ENCODE measurements around the gene BPHL.

Gene BPHL

GRCh38 chr6:3157131-3157933, 38.8 kb downstream of the BPHL start, which contains the start of gene TUBB2A:
Gene TUBB2A (minus strand): TSS chr6:3157544. CDS start chr6:3157463, 81 bp downstream.
- H3K4me3 ChIP-seq (ENCODE audit: low read depth, low read length), result peak within 1 kb of the TSS; percentile 68
- TF ChIP-seq CTCF (IDR thresholded peaks at IDR 0.05; ENCODE audit: control insufficient read depth, extremely low read depth, insufficient read depth), result peak; percentile 44
- no peak for DNase-seq (ENCODE audit: low read depth)

GRCh38 chr6:3159805-3160781, 41.6 kb downstream of the BPHL start:
- no peak overlapping the region for H3K4me3 ChIP-seq (ENCODE audit: low read depth, low read length)
- DNase-seq (ENCODE audit: low read depth), result no peak
- TF ChIP-seq CTCF (IDR thresholded peaks at IDR 0.05; ENCODE audit: control insufficient read depth, extremely low read depth, insufficient read depth), result no peak

GRCh38 chr6:3162067-3162497, 43.6 kb downstream of the BPHL start:
- no peak overlapping the region for H3K4me3 ChIP-seq (ENCODE audit: low read depth, low read length)
- DNase-seq (ENCODE audit: low read depth), result no peak
- TF ChIP-seq CTCF (IDR thresholded peaks at IDR 0.05; ENCODE audit: control insufficient read depth, extremely low read depth, insufficient read depth), result no peak

- no peak for TF ChIP-seq CTCF (IDR thresholded peaks at IDR 0.05; ENCODE audit: control insufficient read depth, extremely low read depth, insufficient read depth)
- H3K4me3 ChIP-seq (ENCODE audit: low read depth, low read length), result peak overlapping the region; percentile 39
- DNase-seq (ENCODE audit: low read depth), result no peak
Observed at GRCh38 chr6:3162565-3163247, 44.2 kb downstream of the BPHL start.

- TF ChIP-seq CTCF (IDR thresholded peaks at IDR 0.05; ENCODE audit: control insufficient read depth, extremely low read depth, insufficient read depth), result 0 out of 2 replicates have a peak, but pooled peaks have one; percentile 2
- H3K4me3 ChIP-seq (ENCODE audit: low read depth, low read length), result 0 out of 2 replicates have a peak overlapping the region, but pooled peaks have one; percentile 32
- no peak for DNase-seq (ENCODE audit: low read depth)
Observed at GRCh38 chr6:3163248-3163594, 44.7 kb downstream of the BPHL start.

- no peak for TF ChIP-seq CTCF (IDR thresholded peaks at IDR 0.05; ENCODE audit: control insufficient read depth, extremely low read depth, insufficient read depth)
- H3K4me3 ChIP-seq (ENCODE audit: low read depth, low read length), result no peak overlapping the region
- no peak for DNase-seq (ENCODE audit: low read depth)
Observed at GRCh38 chr6:3164388-3164787, 45.9 kb downstream of the BPHL start.

Measured in LNCaP clone FGC (cell line).